Neural cell (in vitro differentiated cells): Measurements from ENCODE around the gene ARF1.

Experiments
- CTCF ChIP-seq: fragments of 450-650 bp; IDR thresholded peaks from 2 replicates; pipeline ENCODE4 v1.5.1; 2014; ENCODE audit warnings: antibody characterized with exemption, mild to moderate bottlenecking, moderate library complexity; ENCODE audit not compliant: poor library complexity, severe bottlenecking
- EZH2 ChIP-seq: fragments of 200-600, 300-800 bp; shearing (Covaris generic), sonication (generic); IDR thresholded peaks from 2 replicates; pipeline ENCODE4 v1.6.1; 2014; ENCODE audit warnings: antibody characterized with exemption, low read length, borderline replicate concordance, mild to moderate bottlenecking; ENCODE audit not compliant: insufficient read depth, poor library complexity, severe bottlenecking
- POLR2AphosphoS5 ChIP-seq: IDR thresholded peaks from 2 replicates; pipeline ENCODE4 v1.6.1; 2012
- REST ChIP-seq: IDR thresholded peaks from 2 replicates; pipeline ENCODE4 v1.6.1; 2012; ENCODE audit warnings: borderline replicate concordance
- SMC3 ChIP-seq: fragments of 450-650 bp; conservative IDR thresholded peaks from 2 replicates; pipeline ENCODE4 v1.6.1; 2014; ENCODE audit warnings: antibody characterized with exemption, mild to moderate bottlenecking, moderate library complexity; ENCODE audit not compliant: poor library complexity
- TAF1 ChIP-seq: IDR thresholded peaks from 2 replicates; pipeline ENCODE4 v1.6.1; 2012; ENCODE audit warnings: low read depth

GRCh38 chr1:228081578-228082213 lies 812 bp upstream of the ARF1 start:
- TF ChIP-seq CTCF (no peak), REST (no peak), EZH2 (no peak), POLR2AphosphoS5 (no peak), SMC3 (no peak), TAF1 (no peak)
